Stimulated activated CD8-positive, alpha-beta memory T cell treated with anti-CD3 and anti-CD28 coated beads, Interleukin-2, amount 100 ng/mL, for 48 hours (primary cell): ENCODE results near the gene PTPRG.
"Not testable (repeated sequence)": the region's sequence is repeated elsewhere in the genome, so short reads cannot be mapped to it uniquely, and the experiment has no call there.

Experiments
- DNase-seq, 2 donors: peaks; one replicate each; pipeline ENCODE4 v3.0.0-alpha.2; 2020; ENCODE audit warnings: low read depth in 2 of 2

Gene PTPRG

GRCh38 chr3:61724801-61725200, 163.4 kb downstream of the PTPRG start:
- DNase-seq: no peak

GRCh38 chr3:61725851-61726333, 164.5 kb downstream of the PTPRG start:
- no peak for DNase-seq

- DNase-seq: no peak
Observed at GRCh38 chr3:61727435-61727834, 166.1 kb downstream of the PTPRG start.

GRCh38 chr3:61729038-61729634, 167.8 kb downstream of the PTPRG start:
- DNase-seq: no peak

DNA sequence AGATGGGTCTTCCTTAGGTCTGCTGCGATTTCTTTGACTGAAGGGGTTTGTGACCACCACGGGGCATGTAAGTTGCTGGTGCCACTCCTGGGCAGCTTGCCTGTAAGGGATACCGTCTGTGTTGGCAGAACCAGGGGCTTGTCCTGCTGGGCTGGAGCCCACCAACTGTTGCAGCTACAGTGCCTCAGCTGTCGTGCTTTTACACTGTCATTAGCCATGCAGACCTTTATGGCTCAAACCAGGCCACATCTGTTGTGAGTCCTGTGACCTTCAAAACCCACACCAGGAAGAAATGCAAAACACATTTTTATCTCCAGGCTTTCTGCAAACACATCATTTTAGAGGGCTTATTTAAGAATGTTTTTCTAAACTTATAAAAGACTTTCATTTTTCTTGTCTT, 168.7 kb downstream of the PTPRG start:
- no peak for DNase-seq

GRCh38 chr3:61730577-61731231, 169.3 kb downstream of the PTPRG start:
- DNase-seq: no peak

DNA sequence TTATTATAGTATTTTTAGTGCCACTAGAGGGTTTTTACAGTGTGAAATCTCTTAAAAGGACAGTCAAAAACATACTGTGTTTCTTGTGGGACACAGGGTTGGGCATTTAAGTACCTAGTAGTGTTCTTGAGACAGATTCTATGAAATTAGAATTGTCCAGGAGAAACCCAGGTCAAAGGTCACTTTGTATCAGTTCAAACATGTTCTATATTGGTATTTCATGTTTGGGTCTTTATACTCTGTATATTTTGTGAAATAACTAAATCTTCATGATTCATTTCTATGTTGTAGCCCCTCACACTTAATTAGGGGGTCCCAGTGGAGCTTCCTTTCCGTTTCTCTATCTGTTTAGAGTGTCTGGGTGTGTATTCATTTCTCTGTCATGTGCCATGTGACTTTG, 171.6 kb downstream of the PTPRG start:
- no peak for DNase-seq

- DNase-seq: no peak
Observed at GRCh38 chr3:61733876-61734275, 172.5 kb downstream of the PTPRG start.

DNA sequence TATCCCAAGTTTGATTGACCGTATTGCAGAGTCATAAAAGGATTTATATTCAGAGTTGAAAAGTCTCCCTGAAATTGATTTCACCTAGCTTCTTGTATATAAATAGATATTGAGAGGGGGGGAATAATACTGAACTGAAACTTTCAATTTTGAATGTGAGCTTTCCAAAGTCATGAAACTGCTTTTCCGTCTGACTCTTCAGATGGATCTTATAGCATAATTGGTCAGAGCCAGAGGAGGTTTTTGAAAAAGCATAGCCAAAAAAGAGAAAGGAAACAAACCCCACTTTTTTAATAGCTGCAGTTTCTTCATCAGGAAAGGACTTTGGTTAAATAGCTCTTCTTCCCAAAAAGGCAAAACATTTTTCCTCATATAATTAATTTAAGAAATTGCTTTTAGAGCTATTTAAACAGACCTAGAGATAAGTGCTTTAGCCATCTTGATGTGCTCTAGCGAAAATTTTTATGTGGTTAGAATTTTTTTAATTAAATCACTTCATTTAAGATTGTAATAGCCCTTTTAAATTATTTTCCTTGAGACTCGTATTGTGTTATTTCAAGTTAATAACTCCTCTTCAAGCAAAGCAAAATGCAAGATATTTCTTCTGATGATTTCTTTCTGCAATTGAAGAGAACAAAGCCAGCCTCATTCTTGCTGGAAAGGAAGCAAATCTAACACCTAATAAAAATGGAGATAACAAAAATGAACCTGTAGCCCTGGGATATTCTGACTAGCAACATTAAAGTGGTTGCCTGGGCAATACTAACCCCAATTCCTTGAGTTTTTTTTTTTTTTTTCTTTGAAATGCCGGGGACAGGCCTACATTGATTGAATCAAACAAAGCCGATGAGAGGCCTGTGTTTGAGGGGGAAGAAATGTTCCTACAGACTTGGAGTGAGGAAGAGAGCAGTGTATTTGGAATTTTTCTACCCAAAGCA, 173.6 kb downstream of the PTPRG start:
- no peak for DNase-seq

GRCh38 chr3:61736506-61736905, 175.1 kb downstream of the PTPRG start:
- DNase-seq: no peak

DNA sequence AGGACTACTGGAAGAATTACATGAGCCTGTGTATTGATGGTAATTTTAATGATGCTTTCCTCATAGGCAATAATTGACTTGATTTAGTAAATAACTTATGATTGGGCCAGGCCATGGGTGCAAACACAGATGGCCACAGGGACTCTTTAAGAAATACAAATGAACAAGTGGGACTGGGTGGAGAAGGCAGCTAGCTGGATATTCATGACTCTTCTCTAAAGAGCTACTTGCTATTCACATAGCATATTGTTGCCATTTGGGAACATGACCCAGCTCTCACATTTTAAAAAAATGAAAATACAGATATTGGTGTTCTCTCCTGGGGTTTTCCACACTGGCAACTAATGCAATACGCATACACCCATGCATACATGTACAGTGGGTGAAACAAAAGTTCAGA, 178.3 kb downstream of the PTPRG start:
- no peak for DNase-seq

- no peak for DNase-seq
Observed at GRCh38 chr3:61740494-61740893, 179.1 kb downstream of the PTPRG start.

DNA sequence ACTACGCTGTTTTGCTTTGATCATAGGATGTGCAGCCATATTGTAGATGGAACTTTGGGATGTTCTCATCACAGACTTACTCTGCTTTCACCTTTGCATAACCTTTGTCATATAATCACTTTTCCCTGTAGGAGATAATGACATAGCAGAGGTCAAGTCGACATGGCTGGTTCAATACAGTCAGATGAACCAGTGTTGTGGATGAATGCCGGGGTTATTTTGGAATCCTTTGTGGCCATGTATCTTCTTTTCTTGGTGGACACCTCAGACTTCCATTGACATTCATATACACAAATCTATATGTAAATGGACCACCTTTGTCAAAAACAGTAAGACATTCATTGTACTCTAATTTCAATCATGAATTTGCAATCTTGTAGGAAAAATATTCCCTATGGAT, 180.2 kb downstream of the PTPRG start:
- no peak for DNase-seq

DNA sequence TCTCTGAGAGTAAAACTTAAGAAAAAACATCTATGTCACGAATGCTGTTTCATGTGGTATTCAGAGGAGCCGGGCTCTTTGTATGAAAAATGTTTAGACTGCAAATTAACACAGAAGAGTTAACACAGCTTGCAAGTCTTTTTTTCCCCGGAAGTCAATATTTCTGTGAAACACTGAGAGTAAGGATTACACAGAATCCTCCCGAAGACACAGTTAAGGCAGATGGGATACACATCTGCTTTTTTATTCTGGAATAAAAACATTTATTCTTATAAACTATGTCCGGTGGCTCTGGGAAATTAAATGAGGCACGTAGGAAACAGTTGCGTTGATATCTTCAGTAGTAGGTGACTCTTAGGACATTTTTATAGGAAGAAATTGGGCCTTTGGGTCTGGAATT, 180.6 kb downstream of the PTPRG start:
- no peak for DNase-seq

DNA sequence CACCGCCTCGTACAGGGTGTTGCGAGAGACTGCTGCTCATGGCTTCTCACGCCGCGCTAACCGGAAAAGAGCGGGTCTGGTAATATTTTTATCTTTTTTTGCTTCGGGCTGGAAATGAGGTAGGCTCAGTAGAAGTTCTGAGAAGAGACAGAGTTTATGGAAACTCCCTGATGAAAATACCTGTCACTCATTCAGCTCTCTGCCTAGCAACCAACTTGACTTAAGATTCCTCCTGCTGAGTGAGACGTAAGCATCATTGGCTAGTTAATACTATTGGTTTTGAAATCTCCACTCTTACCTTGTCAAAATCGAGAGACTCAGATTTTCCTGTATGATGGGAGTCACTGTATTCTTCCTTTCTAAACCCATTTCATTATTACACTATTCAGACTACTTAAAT, 181.7 kb downstream of the PTPRG start:
- DNase-seq: no peak

- DNase-seq: no peak
Observed at GRCh38 chr3:61743686-61744242, 182.4 kb downstream of the PTPRG start.

- no peak for DNase-seq
Observed at GRCh38 chr3:61748288-61748687, 186.9 kb downstream of the PTPRG start.

- DNase-seq: no peak
Observed at GRCh38 chr3:61750766-61751165, 189.4 kb downstream of the PTPRG start.

DNA sequence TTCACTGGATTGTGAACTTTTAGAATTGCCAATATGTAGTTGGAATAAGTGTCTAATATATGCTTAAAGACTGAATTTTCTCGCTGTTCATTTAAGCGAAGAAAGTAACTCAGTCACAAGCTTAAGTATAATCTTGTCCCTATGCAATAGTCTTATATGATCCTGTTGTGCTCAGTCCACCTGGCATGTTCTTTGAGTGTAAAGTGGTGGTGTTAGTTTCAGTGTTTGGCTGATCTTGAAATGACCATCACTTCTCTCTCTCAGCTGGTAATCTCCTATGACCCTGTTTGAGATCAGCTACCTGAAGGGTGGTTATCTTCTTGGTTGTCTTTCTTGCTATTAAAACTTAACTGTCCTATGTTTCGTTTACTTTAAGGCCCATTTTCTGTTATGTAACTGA, 197.5 kb downstream of the PTPRG start:
- DNase-seq: no peak

- not testable (repeated sequence) for DNase-seq
Observed at GRCh38 chr3:61760783-61761182, 199.4 kb downstream of the PTPRG start.

GRCh38 chr3:61761694-61762430, 200.5 kb downstream of the PTPRG start:
- DNase-seq: no peak
